IMR-90 (cell line): ENCODE results near the gene PACSIN3. TPM values are rescaled to one million over a fixed set of nuclear protein-coding genes. Genes with fewer than 3 reads are reported as not detected.

Source experiments
- ATAC-seq: fragments of 200-7000 bp; cut with Tn5 transposase; 2 replicates; pipeline ENCODE4 v1.9.1; 2020; ENCODE audit warnings: low read depth, mild to moderate bottlenecking, moderate library complexity
- BruUV-seq: library from RNA; stranded (reverse); fragments of 400-500 nt; replicated peaks from 2 replicates; lab custom pipeline; 2021; lab: Mats Ljungman, UMichigan
- CTCF ChIA-PET: fragments of 300-600 bp; formaldehyde crosslinking; extraction: SDS; loops from one replicate; lab custom pipeline; 2021; ENCODE audit warnings: antibody characterized with exemption; lab: Yijun Ruan, JAX
- POLR2A ChIA-PET: fragments of 300-600 bp; sonication (Branson Sonifier 250); formaldehyde crosslinking; loops from one replicate; lab custom pipeline; 2022; ENCODE audit warnings: antibody characterized with exemption; ENCODE audit not compliant: unreplicated experiment; lab: Charles Lee
- DNase-seq: peaks from one replicate; pipeline ENCODE4 v3.0.0; 2013
- H2AFZ ChIP-seq: replicated peaks from 2 replicates; pipeline ENCODE3; 2013; ENCODE audit warnings: low read length, mild to moderate bottlenecking; ENCODE audit not compliant: poor library complexity
- H2AK5ac ChIP-seq: 2 replicates; pipeline ENCODE4 v1.6.1; 2013; ENCODE audit warnings: low read depth, low read length, inconsistent platforms
- H2AK9ac ChIP-seq: replicated peaks from 2 replicates; pipeline ENCODE3; 2013; ENCODE audit warnings: mild to moderate bottlenecking, low read depth, low read length, moderate library complexity; ENCODE audit not compliant: poor library complexity
- H2BK120ac ChIP-seq: 2 replicates; pipeline ENCODE4 v1.6.1; 2013; ENCODE audit warnings: low read depth, low read length, inconsistent platforms
- H2BK15ac ChIP-seq: 3 replicates; pipeline ENCODE4 v1.6.1; 2013; ENCODE audit warnings: low read depth, low read length, inconsistent platforms
- H2BK20ac ChIP-seq: 2 replicates; pipeline ENCODE4 v1.6.1; 2013; ENCODE audit warnings: low read depth, mild to moderate bottlenecking, inconsistent platforms, low read length, moderate library complexity
- H2BK5ac ChIP-seq: 2 replicates; pipeline ENCODE4 v1.6.1; 2013; ENCODE audit warnings: mild to moderate bottlenecking, low read depth, low read length, inconsistent platforms; ENCODE audit not compliant: poor library complexity, severe bottlenecking
- H3K14ac ChIP-seq: replicated peaks from 2 replicates; pipeline ENCODE4 v1.6.1; 2013; ENCODE audit warnings: low read depth, low read length, inconsistent platforms
- H3K18ac ChIP-seq: 2 replicates; pipeline ENCODE4 v1.6.1; 2013; ENCODE audit warnings: low read depth, low read length, control low read depth
- H3K23ac ChIP-seq: 2 replicates; pipeline ENCODE4 v1.6.1; 2013; ENCODE audit warnings: low read depth, low read length, inconsistent platforms
- H3K27ac ChIP-seq: 2 replicates; pipeline ENCODE4 v1.5.1; 2013; ENCODE audit warnings: mild to moderate bottlenecking, control low read depth, low read length; ENCODE audit not compliant: insufficient read depth
- H3K27me3 ChIP-seq: 2 replicates; pipeline ENCODE4 v1.6.1; 2013; ENCODE audit warnings: low read length; ENCODE audit not compliant: control insufficient read depth, insufficient read depth
- H3K36me3 ChIP-seq: 2 replicates; pipeline ENCODE4 v1.6.1; 2013; ENCODE audit warnings: low read length, mixed read lengths; ENCODE audit not compliant: control insufficient read depth, insufficient read depth
- H3K4ac ChIP-seq: 2 replicates; pipeline ENCODE4 v1.6.1; 2013; ENCODE audit warnings: low read depth, low read length, inconsistent platforms
- H3K4me1 ChIP-seq: 2 replicates; pipeline ENCODE4 v1.6.1; 2013; ENCODE audit warnings: low read length, mixed read lengths; ENCODE audit not compliant: control insufficient read depth, insufficient read depth
- H3K4me2 ChIP-seq: 2 replicates; pipeline ENCODE4 v1.6.1; 2013; ENCODE audit warnings: low read depth, mild to moderate bottlenecking, control low read depth, low read length, moderate library complexity
- H3K4me3 ChIP-seq: 2 replicates; pipeline ENCODE4 v1.5.1; 2013; ENCODE audit warnings: low read depth, mild to moderate bottlenecking, control low read depth, low read length, moderate library complexity; ENCODE audit not compliant: insufficient read depth
- H3K56ac ChIP-seq: 2 replicates; pipeline ENCODE4 v1.6.1; 2013; ENCODE audit warnings: low read length, inconsistent platforms; ENCODE audit not compliant: insufficient read depth; ENCODE audit errors: extremely low read depth
- H3K79me1 ChIP-seq, 2 experiments: 2 replicates each; pipeline ENCODE4 v1.6.1; 2013; ENCODE audit warnings: low read length in 2 of 2, inconsistent platforms in 1 of 2, low read depth in 1 of 2
- H3K9ac ChIP-seq: 2 replicates; pipeline ENCODE4 v1.6.1; 2013; ENCODE audit warnings: low read depth, low read length, control low read depth
- H3K9me1 ChIP-seq: 2 replicates; pipeline ENCODE4 v1.6.1; 2013; ENCODE audit warnings: low read length, inconsistent platforms; ENCODE audit not compliant: insufficient read depth
- H3K9me3 ChIP-seq: 2 replicates; pipeline ENCODE4 v1.6.1; 2013; ENCODE audit warnings: low read length; ENCODE audit not compliant: control insufficient read depth, insufficient read depth
- H4K20me1 ChIP-seq: 2 replicates; pipeline ENCODE4 v1.6.1; 2013; ENCODE audit warnings: low read length, inconsistent platforms; ENCODE audit not compliant: insufficient read depth
- H4K5ac ChIP-seq: 2 replicates; pipeline ENCODE4 v1.6.1; 2013; ENCODE audit warnings: mild to moderate bottlenecking, low read depth, low read length, control low read depth
- H4K8ac ChIP-seq, 2 experiments: 2 replicates each; pipeline ENCODE4 v1.6.1; 2013; ENCODE audit warnings: low read depth in 2 of 2, low read length in 2 of 2, control low read depth in 1 of 2, inconsistent platforms in 1 of 2
- H4K91ac ChIP-seq: 2 replicates; pipeline ENCODE4 v1.6.1; 2013; ENCODE audit warnings: low read depth, low read length, inconsistent platforms; ENCODE audit not compliant: insufficient read depth
- MAFK ChIP-seq: IDR thresholded peaks from 2 replicates; pipeline ENCODE4 v1.6.1; 2012; ENCODE audit warnings: low read depth, low read length, improper control_type of control experiment
- RFX5 ChIP-seq: IDR thresholded peaks from 2 replicates; pipeline ENCODE4 v1.8.0; 2012; ENCODE audit warnings: low read depth, mild to moderate bottlenecking, low read length, moderate library complexity
- WGBS, 2 experiments: methylation state at CpG; one replicate each; pipeline versions ENCODE4 v1.1.5 to v1.1.7; 2013; ENCODE audit warnings: missing lambda C conversion rate in 2 of 2; ENCODE audit not compliant: insufficient read length in 1 of 2; ENCODE audit errors: extremely low coverage in 2 of 2; 5-methylcytosine and 5-hydroxymethylcytosine counted together
- dilution Hi-C: fragments of 300-500 bp; cut with HindIII; formaldehyde crosslinking; loops from one replicate; pipeline ENCODE4 v1.14.3; 2018; ENCODE audit warnings: low sequenced_read_pairs; ENCODE audit not compliant: unreplicated experiment
- in situ Hi-C: fragments of 300-500 bp; cut with MboI; formaldehyde crosslinking; loops from 3 replicates; pipeline ENCODE4 v1.14.3; 2019; ENCODE audit warnings: low sequenced_read_pairs, inconsistent platforms, mixed read lengths
- intact Hi-C: fragments of 100-400 bp; cut with micrococcal nuclease; formaldehyde crosslinking; loops from 2 replicates; pipeline ENCODE4 v1.10.0; 2022
- polyA plus RNA-seq, 3 experiments: library from polyadenylated mRNA; depleted of rRNA; stranded (reverse); fragments of >200 nt; gene quantifications; 2 replicates each; pipeline ENCODE4 v1.2.3, GENCODE V29; 2012; ENCODE audit warnings: low replicate concordance in 1 of 3
- total RNA-seq: library from RNA; depleted of rRNA; stranded (reverse); fragments of >200 nt; gene quantifications from 2 replicates; pipeline ENCODE4 v1.2.3, GENCODE V29; 2012

The PACSIN3 gene
- total and polyA plus RNA-seq, 2 of the 4 experiments (the other 2 are of a cell fraction), result 19.2 to 21.1 TPM

DNA sequence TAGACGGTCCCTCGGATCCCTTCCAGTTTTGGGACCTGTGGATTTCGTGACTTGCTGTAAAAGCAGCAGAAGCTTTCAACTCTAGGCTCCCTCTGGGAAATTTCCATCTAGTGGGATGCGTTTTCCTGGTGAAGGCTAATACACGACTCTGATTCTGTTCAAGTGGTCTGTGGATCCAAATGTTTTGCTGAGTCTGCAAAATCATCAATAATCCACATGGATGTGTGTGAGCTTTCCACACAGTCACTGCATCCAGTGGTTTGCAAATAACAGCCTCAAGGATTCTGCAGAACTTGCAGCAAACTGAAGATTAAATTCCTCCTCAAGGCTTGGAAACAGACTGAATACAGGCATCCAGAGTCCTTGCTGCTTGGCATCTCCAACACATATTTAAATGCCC, 16.3 kb upstream of the PACSIN3 start:
- no peaks in the 10 kb centered on the region; the same call in 1 of the 2 replicates for H3K4me1 ChIP-seq
- intact Hi-C loops, result no loop called here
- ChIA-PET POLR2A (no interaction called here), CTCF (interaction anchor here (0.5 to 1.0 kb wide), 2 partner anchors 11 to 12 kb away, joined by 3 read pairs; partner anchors contain the start of gene DDB2)
- no peak overlapping the region for H3K27ac ChIP-seq
- no peaks in the 10 kb centered on the region for H4K20me1 ChIP-seq
- H3K79me1 ChIP-seq, result no peaks in the 10 kb centered on the region
- in situ Hi-C loops, result no loop called here
- no peak overlapping the region for H2AK9ac ChIP-seq
- no peak overlapping the region for H4K8ac ChIP-seq
- no peaks in the 10 kb centered on the region; the same call in 1 of the 2 replicates for H3K9me1 ChIP-seq
- H3K4me2 ChIP-seq, result no peak overlapping the region
- ATAC-seq (no peak), DNase-seq (no peak)
- BruUV-seq, result no TSS peak
- WGBS, 2 experiments, result 65% methylated on average over 2 of the region's 5 CpGs; no CpG with 5 or more reads in 1 of the 2 experiments
- H3K36me3 ChIP-seq, result no peaks in the 10 kb centered on the region
- H3K18ac ChIP-seq, result no peak overlapping the region
- H3K4me3 ChIP-seq, result no peak overlapping the region
- dilution Hi-C loops, result no loop called here
- H2BK5ac ChIP-seq, result no peak overlapping the region
- H4K91ac ChIP-seq, result no peak overlapping the region
- no peak overlapping the region for H2AK5ac ChIP-seq
- H3K9me3 ChIP-seq, result no peaks in the 10 kb centered on the region
- H2BK20ac ChIP-seq, result no peak overlapping the region
- H4K5ac ChIP-seq, result no peak overlapping the region
- H2BK120ac ChIP-seq, result no peak overlapping the region
- no peak overlapping the region for H3K23ac ChIP-seq
- peaks cover 20% of the 10 kb centered on the region for H3K27me3 ChIP-seq
- no peak overlapping the region for H3K56ac ChIP-seq
- H2AFZ ChIP-seq, result no peak overlapping the region
- H3K14ac ChIP-seq, result no peak overlapping the region
- no peak overlapping the region for H3K4ac ChIP-seq
- TF ChIP-seq MAFK, result peak; percentile 98
- no peak for TF ChIP-seq RFX5
- no peak overlapping the region for H3K9ac ChIP-seq
- H2BK15ac ChIP-seq, result no peak overlapping the region
